H1 (cell line): Measurements from ENCODE around the gene AASDH. TPM values are rescaled to one million over a fixed set of nuclear protein-coding genes. Genes with fewer than 3 reads are reported as not detected.
A peak's percentile ranks its signal among the peaks of the same experiment; 100 is the strongest.

Source experiments
- CHD1 ChIP-seq: IDR thresholded peaks from 2 replicates; pipeline ENCODE4 v1.6.1; 2012; ENCODE audit warnings: low read depth, low read length, improper control_type of control experiment
- HDAC6 ChIP-seq: IDR thresholded peaks from one replicate; pipeline ENCODE4 v1.7.1; 2012; ENCODE audit warnings: low read depth, mild to moderate bottlenecking, inconsistent platforms, low read length, moderate library complexity
- POLR2AphosphoS5 ChIP-seq: IDR thresholded peaks from 2 replicates; pipeline ENCODE4 v1.6.1; 2011; ENCODE audit warnings: low read depth, low read length
- RBBP5 ChIP-seq: IDR thresholded peaks from 2 replicates; pipeline ENCODE4 v1.7.1; 2012; ENCODE audit warnings: low read depth, mild to moderate bottlenecking, inconsistent platforms, low read length, moderate library complexity, borderline replicate concordance
- RXRA ChIP-seq: IDR thresholded peaks from 2 replicates; pipeline ENCODE4 v1.6.1; 2011; ENCODE audit warnings: low read depth, mild to moderate bottlenecking, low read length, moderate library complexity; ENCODE audit not compliant: insufficient read depth
- SIN3A ChIP-seq, 2 experiments: IDR thresholded peaks in 1 of 2; conservative IDR thresholded peaks in 1 of 2; 2 replicates each; pipeline ENCODE4 v1.6.1; 2011 to 2012; ENCODE audit warnings: low read length in 2 of 2, improper control_type of control experiment in 1 of 2, low read depth in 1 of 2, mild to moderate bottlenecking in 1 of 2
- polyA plus RNA-seq, 7 experiments: library from polyadenylated mRNA; depleted of rRNA in 3 of 7; stranded (reverse) in 5 of 7; unstranded in 2 of 7; fragments of >200 nt in 5 of 7; fragments of 200-250 nt in 2 of 7; gene quantifications; 1 replicate in 5 of 7; 2 replicates in 1 of 7; 4 replicates in 1 of 7; pipeline versions ENCODE4 v1.2.1 to v1.2.3, GENCODE V29; 2011 to 2013; ENCODE audit warnings: missing spikeins in 2 of 7, mixed read lengths in 2 of 7
- total RNA-seq: library from RNA; stranded (reverse); fragmentation: NEBNext Ultra II Directional; extraction: Animal tissue kit (Norgen Biotek cat#: 25700); gene quantifications from 2 replicates; pipeline ENCODE4 v1.2.1, GENCODE V29; 2021

AASDH gene
- total and polyA plus RNA-seq, 2 of the 8 experiments (the other 6 are each of a cell fraction or from before 2014, with no cell fraction given) = 8.0 to 10.9 TPM

- TF ChIP-seq RBBP5 (peak; percentile 96), HDAC6 (no peak), CHD1 (no peak), POLR2AphosphoS5 (peak; percentile 99), SIN3A (conservative IDR thresholded peaks at IDR 0.05 in 1 of 2, IDR thresholded peaks at IDR 0.05 in 1 of 2; ENCODE audit: low read depth in 1 of 2, low read length in 2 of 2) (peak; percentile 48 to 99), RXRA (no peak)
Measured at GRCh38 chr4:56387023-56388001, at the start of gene AASDH (continued).
